MM.1S (cell line): Measurements from ENCODE around the gene BTD.

Experiments
- DNase-seq: peaks from one replicate; pipeline ENCODE4 v3.0.0-alpha.2; 2015
- H2AFZ ChIP-seq: fragments of 300-600 bp; sonication (generic); 2 replicates; pipeline ENCODE4 v1.6.0; 2016; ENCODE audit warnings: antibody characterized with exemption, low read length
- H3F3A ChIP-seq: fragments of 300-600 bp; sonication (generic); 2 replicates; pipeline ENCODE4 v1.6.1; 2016; ENCODE audit warnings: mild to moderate bottlenecking, antibody characterized with exemption, low read length, moderate library complexity, mixed read lengths; ENCODE audit not compliant: insufficient read depth
- H3K27ac ChIP-seq: fragments of 300-600 bp; sonication (generic); 2 replicates; pipeline ENCODE4 v1.5.1; 2016; ENCODE audit warnings: mild to moderate bottlenecking, low read length
- H3K27me3 ChIP-seq: fragments of 300-600 bp; sonication (generic); replicated peaks from 2 replicates; pipeline ENCODE4 v1.6.0; 2016; ENCODE audit warnings: low read length; ENCODE audit not compliant: insufficient read depth
- H3K36me3 ChIP-seq: fragments of 300-600 bp; sonication (generic); replicated peaks from 2 replicates; pipeline ENCODE4 v1.6.1; 2016; ENCODE audit warnings: mild to moderate bottlenecking, low read length, mixed read lengths; ENCODE audit not compliant: insufficient read depth
- H3K4me1 ChIP-seq: fragments of 300-600 bp; sonication (generic); 2 replicates; pipeline ENCODE4 v1.6.1; 2016; ENCODE audit warnings: low read length, mixed read lengths
- H3K4me2 ChIP-seq: fragments of 300-600 bp; sonication (generic); 2 replicates; pipeline ENCODE4 v1.6.0; 2016; ENCODE audit warnings: low read depth, low read length
- H3K4me3 ChIP-seq: fragments of 300-600 bp; sonication (generic); 2 replicates; pipeline ENCODE4 v1.5.1; 2016; ENCODE audit warnings: low read length, mixed read lengths
- H3K79me2 ChIP-seq: fragments of 300-600 bp; sonication (generic); 2 replicates; pipeline ENCODE4 v1.6.1; 2016; ENCODE audit warnings: mixed run types, low read length, mixed read lengths
- H3K9ac ChIP-seq: fragments of 300-600 bp; sonication (generic); 2 replicates; pipeline ENCODE4 v1.6.1; 2016; ENCODE audit warnings: low read length, mixed read lengths
- H3K9me2 ChIP-seq: fragments of 300-600 bp; sonication (generic); replicated peaks from 2 replicates; pipeline ENCODE4 v1.6.1; 2016; ENCODE audit warnings: mild to moderate bottlenecking, low read length, mixed read lengths; ENCODE audit not compliant: insufficient read depth
- H3K9me3 ChIP-seq: fragments of 300-600 bp; sonication (generic); replicated peaks from 2 replicates; pipeline ENCODE4 v1.6.1; 2016; ENCODE audit warnings: mild to moderate bottlenecking, low read length, mixed read lengths; ENCODE audit not compliant: insufficient read depth
- H4K20me1 ChIP-seq: fragments of 300-600 bp; sonication (generic); 2 replicates; pipeline ENCODE4 v1.6.1; 2016; ENCODE audit warnings: mild to moderate bottlenecking, low read length, moderate library complexity, mixed read lengths; ENCODE audit not compliant: insufficient read depth
- CTCF ChIP-seq: fragments of 300-600 bp; sonication (generic); IDR thresholded peaks from 2 replicates; pipeline ENCODE4 v1.5.1; 2016; ENCODE audit warnings: antibody characterized with exemption, low read length, mixed read lengths
- EZH2 ChIP-seq: fragments of 300-600 bp; sonication (generic); optimal IDR thresholded peaks from 2 replicates; pipeline ENCODE3; 2017; ENCODE audit warnings: low read depth, mild to moderate bottlenecking, antibody characterized with exemption, low read length, mixed read lengths
- EZH2phosphoT487 ChIP-seq: fragments of 300-600 bp; sonication (generic); IDR thresholded peaks from 2 replicates; pipeline ENCODE4 v1.6.1; 2018; ENCODE audit warnings: antibody characterized with exemption, low read length

Gene BTD

GRCh38 chr3:15575446-15575845 is 26.1 kb upstream of the BTD start:
- Histone ChIP-seq H3K9me3 (no peaks in the 10 kb centered on the region), H3K27ac (no peak overlapping the region), H3K9ac (no peak overlapping the region), H2AFZ (no peak overlapping the region), H3K36me3 (no peaks in the 10 kb centered on the region), H3F3A (no peaks in the 10 kb centered on the region), H3K4me3 (no peak overlapping the region), H3K4me1 (0 out of 2 replicates have a peak, but pooled peaks cover 4% of the 10 kb centered on the region), H3K79me2 (no peaks in the 10 kb centered on the region), H3K9me2 (no peaks in the 10 kb centered on the region), H3K4me2 (no peak overlapping the region), H4K20me1 (no peaks in the 10 kb centered on the region), H3K27me3 (no peaks in the 10 kb centered on the region)
- DNase-seq, result no peak
- TF ChIP-seq EZH2 (no peak), CTCF (no peak), EZH2phosphoT487 (no peak)

- Histone ChIP-seq H3K27me3 (no peaks in the 10 kb centered on the region), H3F3A (no peaks in the 10 kb centered on the region), H3K4me1 (0 out of 2 replicates have a peak, but pooled peaks cover 4% of the 10 kb centered on the region), H3K4me3 (no peak overlapping the region), H2AFZ (no peak overlapping the region), H3K9me2 (no peaks in the 10 kb centered on the region), H3K4me2 (no peak overlapping the region), H3K27ac (no peak overlapping the region), H3K9ac (no peak overlapping the region), H3K9me3 (no peaks in the 10 kb centered on the region), H3K36me3 (no peaks in the 10 kb centered on the region), H4K20me1 (no peaks in the 10 kb centered on the region), H3K79me2 (no peaks in the 10 kb centered on the region)
- TF ChIP-seq CTCF (no peak), EZH2phosphoT487 (no peak), EZH2 (no peak)
- DNase-seq, result no peak
Observed at GRCh38 chr3:15576475-15576874, 25.1 kb upstream of the BTD start.

GRCh38 chr3:15578289-15578867 is 23.2 kb upstream of the BTD start:
- H3K79me2 ChIP-seq, result no peaks in the 10 kb centered on the region
- no peak overlapping the region for H3K27ac ChIP-seq
- H4K20me1 ChIP-seq, result no peaks in the 10 kb centered on the region
- H3K9me2 ChIP-seq, result no peaks in the 10 kb centered on the region
- no peaks in the 10 kb centered on the region for H3F3A ChIP-seq
- no peak for DNase-seq
- H3K36me3 ChIP-seq, result no peaks in the 10 kb centered on the region; the same call in 1 of the 2 replicates
- H2AFZ ChIP-seq, result no peak overlapping the region
- H3K27me3 ChIP-seq, result no peaks in the 10 kb centered on the region
- H3K9ac ChIP-seq, result no peak overlapping the region
- no peak overlapping the region for H3K4me3 ChIP-seq
- TF ChIP-seq EZH2phosphoT487, result no peak
- TF ChIP-seq CTCF, result no peak
- no peak for TF ChIP-seq EZH2
- no peak overlapping the region for H3K4me2 ChIP-seq
- no peaks in the 10 kb centered on the region for H3K9me3 ChIP-seq
- 0 out of 2 replicates have a peak, but pooled peaks cover 4% of the 10 kb centered on the region for H3K4me1 ChIP-seq
